Cardiac muscle cell (in vitro differentiated cells and primary cell): ENCODE measurements around the gene NAT9. TPM values are rescaled to one million over a fixed set of nuclear protein-coding genes. Genes with fewer than 3 reads are reported as not detected.

Source experiments
- DNase-seq, 2 donors: peaks; one replicate each; pipeline versions ENCODE4 v3.0.0 to v3.0.0-alpha.2; 2010 to 2017; ENCODE audit warnings: low read depth in 1 of 2, low spot score in 1 of 2
- H3K27ac ChIP-seq: fragments of 200-600 bp; sonication (generic); 2 replicates; pipeline ENCODE4 v1.5.1; 2016
- H3K27me3 ChIP-seq: fragments of 200-600 bp; sonication (generic); 2 replicates; pipeline ENCODE4 v1.6.0; 2016; ENCODE audit warnings: control low read depth
- H3K36me3 ChIP-seq: fragments of 200-600 bp; sonication (generic); 2 replicates; pipeline ENCODE4 v1.5.1; 2016; ENCODE audit warnings: control low read depth
- H3K4me1 ChIP-seq: fragments of 200-600 bp; sonication (generic); 2 replicates; pipeline ENCODE4 v1.8.1; 2017; ENCODE audit warnings: low read depth, mild to moderate bottlenecking, mixed run types
- H3K4me3 ChIP-seq: fragments of 200-600 bp; sonication (generic); 2 replicates; pipeline ENCODE4 v1.5.1; 2016; ENCODE audit warnings: mild to moderate bottlenecking
- H3K9me3 ChIP-seq: fragments of 200-600 bp; sonication (generic); 2 replicates; pipeline ENCODE4 v1.5.1; 2017; ENCODE audit warnings: low read depth, mild to moderate bottlenecking, control low read depth
- CTCF ChIP-seq: IDR thresholded peaks from 2 replicates; pipeline ENCODE4 v1.5.1; 2012; ENCODE audit warnings: low read depth, mild to moderate bottlenecking, low read length
- polyA plus RNA-seq: library from polyadenylated mRNA; unstranded; fragments of >200 nt; fragmentation: Nextera tagmentation; extraction: Ambion mirVana; gene quantifications from 2 replicates; pipeline ENCODE4 v1.2.1, GENCODE V29; 2016
- total RNA-seq: library from RNA; depleted of rRNA; stranded (reverse); fragments of >200 nt; gene quantifications from 2 replicates; pipeline ENCODE4 v1.2.3, GENCODE V29; 2016

The NAT9 gene
- total and polyA plus RNA-seq, 2 experiments from 2014 or later: 56.2 to 73.1 TPM

DNA sequence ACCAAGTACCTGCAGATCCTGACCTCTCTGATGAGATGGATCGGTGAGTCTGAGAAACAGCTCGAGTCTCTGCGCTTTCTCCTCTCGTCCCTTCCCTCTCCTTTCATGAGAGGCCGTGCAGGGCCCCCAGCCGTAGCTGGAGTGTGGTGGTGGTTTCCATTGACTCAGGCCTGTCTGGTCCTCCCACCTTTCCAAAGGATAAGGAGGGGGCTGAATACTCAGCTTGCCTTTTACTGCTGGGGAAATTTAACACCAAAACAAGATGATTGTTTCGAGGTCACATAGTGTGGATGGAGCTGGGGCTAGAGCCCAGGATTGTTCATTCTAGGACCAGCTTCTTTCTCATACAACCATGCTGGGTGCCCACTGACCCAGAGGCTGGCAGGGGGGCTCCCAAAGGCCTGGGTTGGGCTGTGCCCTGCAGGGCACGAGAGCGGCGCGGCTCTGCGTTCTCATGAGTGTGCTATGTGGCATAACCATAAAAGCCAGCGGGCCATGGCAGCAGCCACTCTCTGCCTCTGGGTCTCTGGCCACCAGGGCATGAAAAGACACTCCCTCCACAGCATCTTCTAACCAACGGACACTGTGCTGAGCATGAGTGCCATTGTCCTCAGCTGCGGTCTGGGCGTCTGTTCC, 43.8 kb upstream of the NAT9 start:
- Histone ChIP-seq H3K9me3 (no peaks in the 10 kb centered on the region), H3K36me3 (no peaks in the 10 kb centered on the region), H3K27me3 (no peaks in the 10 kb centered on the region), H3K4me1 (peaks cover 47% of the 10 kb centered on the region), H3K27ac (no peak overlapping the region), H3K4me3 (no peak overlapping the region)
- TF ChIP-seq CTCF: no peak
- no peak for DNase-seq

- H3K36me3 ChIP-seq: no peaks in the 10 kb centered on the region
- H3K4me3 ChIP-seq: no peak overlapping the region
These were observed 42.3 kb upstream of the NAT9 start for GRCh38 chr17:74818291-74818938.

DNA sequence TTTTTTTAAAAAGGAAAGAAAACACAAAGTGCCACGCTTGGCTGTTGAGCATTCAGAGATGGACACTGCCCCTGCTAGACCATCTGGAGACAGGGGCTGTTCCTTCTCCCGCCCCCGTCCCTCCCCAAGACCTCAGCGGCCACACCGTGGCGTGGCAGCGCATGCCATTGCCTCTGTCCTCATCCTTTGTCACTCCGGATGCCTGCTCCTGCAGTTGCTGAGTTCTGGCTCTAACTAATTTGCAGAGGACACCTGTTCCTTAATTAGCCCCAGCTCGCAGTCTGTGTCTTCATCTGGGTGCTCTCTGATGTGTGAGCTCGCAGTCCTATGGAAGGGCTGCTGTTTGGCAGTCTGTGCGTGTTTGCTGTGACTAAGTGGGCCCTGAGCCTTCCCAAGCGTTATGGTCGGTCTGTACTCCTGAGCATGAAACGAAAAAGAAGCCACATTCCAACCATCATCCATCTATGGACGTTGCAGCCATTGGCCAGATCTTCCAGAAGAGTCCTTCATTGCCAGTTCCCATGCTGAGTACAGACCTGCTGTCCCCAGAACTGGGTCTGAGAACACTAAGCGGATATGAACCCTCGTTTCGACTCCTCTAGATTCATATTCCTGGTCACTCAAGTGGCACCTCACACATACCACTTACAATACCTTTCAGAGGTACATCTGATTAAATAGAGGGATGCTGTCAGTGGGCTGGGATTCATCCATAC, 40.9 kb upstream of the NAT9 start:
- H3K36me3 ChIP-seq: no peaks in the 10 kb centered on the region
- no peak for TF ChIP-seq CTCF
- no peak overlapping the region for H3K4me3 ChIP-seq
- H3K4me1 ChIP-seq: peaks cover 68% of the 10 kb centered on the region
- DNase-seq: no peak
- H3K27ac ChIP-seq: no peak overlapping the region
- H3K27me3 ChIP-seq: no peaks in the 10 kb centered on the region
- no peaks in the 10 kb centered on the region for H3K9me3 ChIP-seq

More at GRCh38 chr17:74818291-74818938, 42.3 kb upstream of the NAT9 start:
- DNase-seq: no peak
- H3K27me3 ChIP-seq: no peaks in the 10 kb centered on the region
- H3K4me1 ChIP-seq: peaks cover 62% of the 10 kb centered on the region
- no peak for TF ChIP-seq CTCF
- H3K27ac ChIP-seq: no peak overlapping the region
- no peaks in the 10 kb centered on the region for H3K9me3 ChIP-seq

GRCh38 chr17:74815550-74816370, 39.6 kb upstream of the NAT9 start:
- Histone ChIP-seq H3K27ac (no peak overlapping the region), H3K4me1 (peaks cover 70% of the 10 kb centered on the region), H3K27me3 (no peaks in the 10 kb centered on the region), H3K36me3 (no peaks in the 10 kb centered on the region), H3K9me3 (no peaks in the 10 kb centered on the region), H3K4me3 (no peak overlapping the region)
- TF ChIP-seq CTCF: peak; percentile 23
- peak in 1 of 2 donors; percentile 47 for DNase-seq

GRCh38 chr17:74815067-74815466, 38.9 kb upstream of the NAT9 start:
- DNase-seq: no peak
- no peak for TF ChIP-seq CTCF

More at GRCh38 chr17:74815067-74815466, 38.9 kb upstream of the NAT9 start:
- H3K36me3 ChIP-seq: no peaks in the 10 kb centered on the region
- no peak overlapping the region for H3K27ac ChIP-seq
- H3K4me3 ChIP-seq: no peak overlapping the region
- H3K9me3 ChIP-seq: no peaks in the 10 kb centered on the region
- peaks cover 66% of the 10 kb centered on the region for H3K4me1 ChIP-seq
- no peaks in the 10 kb centered on the region for H3K27me3 ChIP-seq
